Measurements from ENCODE around the gene RBM14.
A peak's percentile ranks its signal among the peaks of the same experiment; 100 is the strongest.
"Not testable (repeated sequence)": the region's sequence is repeated elsewhere in the genome, so short reads cannot be mapped to it uniquely, and the experiment has no call there.

The RBM14 gene

DNA sequence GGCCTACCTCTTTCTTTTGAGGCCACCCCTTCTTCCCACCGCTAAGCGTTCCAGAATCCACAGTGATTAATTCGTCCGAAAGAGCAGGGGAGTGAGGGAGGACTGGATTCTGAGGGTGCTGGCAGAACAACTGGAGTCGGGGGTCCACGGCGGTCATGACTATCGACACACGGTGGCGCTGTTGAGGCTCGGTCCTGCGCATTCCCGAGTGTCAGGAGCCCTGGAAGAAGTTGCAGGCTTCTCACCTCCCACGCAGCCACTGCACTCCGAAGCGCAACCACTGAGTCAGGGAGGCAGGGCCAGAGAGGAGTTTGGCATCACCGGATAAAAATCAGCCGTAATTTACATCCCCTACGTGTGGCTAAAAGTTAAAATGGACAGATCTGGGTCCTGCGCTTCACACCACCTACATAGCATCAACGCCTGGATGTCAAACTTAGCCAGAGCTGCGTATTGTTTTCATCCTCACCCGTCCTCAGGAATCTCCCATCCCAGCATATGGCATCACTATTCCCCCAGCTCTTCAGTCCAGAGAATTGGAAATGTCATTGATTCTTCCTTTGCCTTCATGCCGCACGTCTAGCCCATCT is 37.3 kb upstream of the RBM14 start:
- Histone ChIP-seq H2AFZ (ENCODE audit: low read depth, low read length, severe bottlenecking) (no peak overlapping the region), H3K79me2 (ENCODE audit: insufficient read depth, low read length) (no peaks in the 10 kb centered on the region), H3K4me2 (ENCODE audit: low read depth, low read length, poor library complexity, severe bottlenecking) (no peak overlapping the region), H3K9me3 (ENCODE audit: insufficient read depth, low read length) (peaks cover 5% of the 10 kb centered on the region; the same call in 1 of the 2 replicates), H3K27me3 (ENCODE audit: low read length) (no peaks in the 10 kb centered on the region), H3F3A (ENCODE audit: insufficient read depth) (no peaks in the 10 kb centered on the region), H3K27ac (ENCODE audit: low read depth, low read length) (no peak overlapping the region), H3K9me2 (replicated peaks; ENCODE audit: insufficient read depth, low read length) (no peaks in the 10 kb centered on the region), H4K20me1 (ENCODE audit: low read depth, low read length) (no peaks in the 10 kb centered on the region), H3K9ac (ENCODE audit: low read length) (no peak overlapping the region), H3K36me3 (ENCODE audit: low read length) (no peaks in the 10 kb centered on the region), H3K4me3 (ENCODE audit: insufficient read depth, low read length, poor library complexity, severe bottlenecking) (no peak overlapping the region)
- TF ChIP-seq, protein P1, sequence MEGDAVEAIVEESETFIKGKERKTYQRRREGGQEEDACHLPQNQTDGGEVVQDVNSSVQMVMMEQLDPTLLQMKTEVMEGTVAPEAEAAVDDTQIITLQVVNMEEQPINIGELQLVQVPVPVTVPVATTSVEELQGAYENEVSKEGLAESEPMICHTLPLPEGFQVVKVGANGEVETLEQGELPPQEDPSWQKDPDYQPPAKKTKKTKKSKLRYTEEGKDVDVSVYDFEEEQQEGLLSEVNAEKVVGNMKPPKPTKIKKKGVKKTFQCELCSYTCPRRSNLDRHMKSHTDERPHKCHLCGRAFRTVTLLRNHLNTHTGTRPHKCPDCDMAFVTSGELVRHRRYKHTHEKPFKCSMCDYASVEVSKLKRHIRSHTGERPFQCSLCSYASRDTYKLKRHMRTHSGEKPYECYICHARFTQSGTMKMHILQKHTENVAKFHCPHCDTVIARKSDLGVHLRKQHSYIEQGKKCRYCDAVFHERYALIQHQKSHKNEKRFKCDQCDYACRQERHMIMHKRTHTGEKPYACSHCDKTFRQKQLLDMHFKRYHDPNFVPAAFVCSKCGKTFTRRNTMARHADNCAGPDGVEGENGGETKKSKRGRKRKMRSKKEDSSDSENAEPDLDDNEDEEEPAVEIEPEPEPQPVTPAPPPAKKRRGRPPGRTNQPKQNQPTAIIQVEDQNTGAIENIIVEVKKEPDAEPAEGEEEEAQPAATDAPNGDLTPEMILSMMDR (IDR thresholded peaks at IDR 0.05; ENCODE audit: insufficient read depth, low read length, poor library complexity, severe bottlenecking) = peak; percentile 63
- TF ChIP-seq EZH2phosphoT487 (conservative IDR thresholded peaks at IDR 0.05; ENCODE audit: low read length) = no peak

DNA sequence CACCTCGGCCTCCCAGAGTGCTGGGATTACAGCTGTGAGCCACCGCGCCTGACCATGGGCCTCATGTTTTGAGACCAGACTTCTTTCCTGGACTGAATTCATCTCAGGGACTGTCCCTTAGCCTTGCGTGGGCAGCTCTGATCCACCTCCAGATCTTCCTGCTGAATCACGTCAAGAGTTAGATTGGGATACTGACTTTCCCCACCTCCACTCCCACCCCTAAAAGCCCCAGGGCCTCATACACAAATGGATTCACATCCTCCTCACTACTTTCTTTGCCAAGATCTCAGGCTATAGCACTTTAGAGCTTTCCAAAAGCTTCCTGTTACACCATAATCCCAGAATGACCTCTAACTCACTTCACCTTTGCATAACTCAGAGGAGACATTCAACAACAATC is 35.6 kb upstream of the RBM14 start:
- Histone ChIP-seq H3F3A (ENCODE audit: insufficient read depth) (no peaks in the 10 kb centered on the region), H3K27me3 (ENCODE audit: low read length) (no peaks in the 10 kb centered on the region), H3K9me2 (replicated peaks; ENCODE audit: insufficient read depth, low read length) (no peaks in the 10 kb centered on the region), H3K4me3 (ENCODE audit: insufficient read depth, low read length, poor library complexity, severe bottlenecking) (no peak overlapping the region), H3K79me2 (ENCODE audit: insufficient read depth, low read length) (no peaks in the 10 kb centered on the region), H3K36me3 (ENCODE audit: low read length) (no peaks in the 10 kb centered on the region), H4K20me1 (ENCODE audit: low read depth, low read length) (no peaks in the 10 kb centered on the region), H2AFZ (ENCODE audit: low read depth, low read length, severe bottlenecking) (no peak overlapping the region), H3K27ac (ENCODE audit: low read depth, low read length) (no peak overlapping the region), H3K9ac (ENCODE audit: low read length) (no peak overlapping the region), H3K9me3 (ENCODE audit: insufficient read depth, low read length) (peaks cover 5% of the 10 kb centered on the region; the same call in 1 of the 2 replicates), H3K4me2 (ENCODE audit: low read depth, low read length, poor library complexity, severe bottlenecking) (no peak overlapping the region)
- no peak for TF ChIP-seq EZH2phosphoT487 (conservative IDR thresholded peaks at IDR 0.05; ENCODE audit: low read length)
- TF ChIP-seq, protein P1 (IDR thresholded peaks at IDR 0.05; ENCODE audit: insufficient read depth, low read length, poor library complexity, severe bottlenecking) = no peak

DNA sequence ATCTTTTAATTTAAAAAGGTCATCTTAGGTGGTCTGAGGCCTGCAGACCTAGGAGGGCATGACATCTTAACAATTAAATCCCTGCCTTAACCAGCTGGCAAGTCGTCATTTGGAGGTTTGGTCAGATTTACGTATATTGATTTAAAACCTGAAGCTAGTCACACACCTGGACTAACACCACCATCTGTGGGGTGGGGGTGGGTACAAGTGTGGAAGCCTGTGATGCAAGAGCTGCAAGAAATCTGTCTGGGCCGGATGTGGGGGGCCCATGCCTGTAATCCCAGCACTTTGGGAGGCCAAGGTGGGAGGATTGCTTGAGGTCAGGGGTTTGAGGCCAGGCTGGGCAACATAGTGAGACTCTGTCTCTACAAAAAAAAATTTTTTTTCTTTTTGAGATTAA is 35.2 kb upstream of the RBM14 start:
- Histone ChIP-seq H2AFZ (ENCODE audit: low read depth, low read length, severe bottlenecking) (no peak overlapping the region), H3K9me3 (ENCODE audit: insufficient read depth, low read length) (peaks cover 5% of the 10 kb centered on the region; the same call in 1 of the 2 replicates), H3K9me2 (replicated peaks; ENCODE audit: insufficient read depth, low read length) (no peaks in the 10 kb centered on the region), H3K36me3 (ENCODE audit: low read length) (no peaks in the 10 kb centered on the region), H3K27ac (ENCODE audit: low read depth, low read length) (no peak overlapping the region), H4K20me1 (ENCODE audit: low read depth, low read length) (no peaks in the 10 kb centered on the region), H3K4me3 (ENCODE audit: insufficient read depth, low read length, poor library complexity, severe bottlenecking) (no peak overlapping the region), H3K9ac (ENCODE audit: low read length) (no peak overlapping the region), H3K27me3 (ENCODE audit: low read length) (no peaks in the 10 kb centered on the region), H3K79me2 (ENCODE audit: insufficient read depth, low read length) (no peaks in the 10 kb centered on the region), H3K4me2 (ENCODE audit: low read depth, low read length, poor library complexity, severe bottlenecking) (no peak overlapping the region), H3F3A (ENCODE audit: insufficient read depth) (no peaks in the 10 kb centered on the region)
- TF ChIP-seq, protein P1 (IDR thresholded peaks at IDR 0.05; ENCODE audit: insufficient read depth, low read length, poor library complexity, severe bottlenecking) = no peak
- no peak for TF ChIP-seq EZH2phosphoT487 (conservative IDR thresholded peaks at IDR 0.05; ENCODE audit: low read length)

DNA sequence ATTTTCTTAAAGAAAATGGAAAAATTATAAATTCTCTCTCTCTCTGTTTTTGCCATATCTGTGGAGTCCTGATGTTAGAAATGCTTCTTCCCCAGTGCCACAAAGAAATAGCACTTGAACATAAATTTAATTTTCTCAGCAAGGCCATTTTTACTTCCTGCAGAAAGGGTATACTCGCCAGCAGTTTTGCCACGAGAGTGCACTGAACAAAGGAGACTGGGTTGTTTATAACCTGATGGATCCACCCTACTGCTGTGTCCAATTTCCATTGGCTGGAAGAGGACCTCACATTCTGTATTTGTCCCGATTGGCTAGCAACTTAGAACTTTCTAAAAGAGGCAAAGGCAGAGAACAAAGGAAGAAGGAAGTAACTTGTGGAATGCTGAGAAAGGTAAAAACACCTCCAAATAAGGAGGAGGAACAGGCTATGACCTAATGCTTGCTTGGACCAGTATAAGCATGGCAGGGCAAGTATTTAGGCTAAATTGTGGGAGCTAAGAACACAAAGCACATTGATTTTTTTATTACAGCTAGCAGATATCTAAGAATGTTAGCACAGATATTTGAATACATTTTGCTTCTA is 33.8 kb upstream of the RBM14 start:
- not testable (repeated sequence) for H2AFZ ChIP-seq (ENCODE audit: low read depth, low read length, severe bottlenecking); H3K4me3 ChIP-seq (ENCODE audit: insufficient read depth, low read length, poor library complexity, severe bottlenecking); H3K9ac ChIP-seq (ENCODE audit: low read length); H3K27me3 ChIP-seq (ENCODE audit: low read length); H3K79me2 ChIP-seq (ENCODE audit: insufficient read depth, low read length); H3K36me3 ChIP-seq (ENCODE audit: low read length); H3K9me2 ChIP-seq (replicated peaks; ENCODE audit: insufficient read depth, low read length); H3K27ac ChIP-seq (ENCODE audit: low read depth, low read length); H3F3A ChIP-seq (ENCODE audit: insufficient read depth); H4K20me1 ChIP-seq (ENCODE audit: low read depth, low read length); H3K9me3 ChIP-seq (ENCODE audit: insufficient read depth, low read length); H3K4me2 ChIP-seq (ENCODE audit: low read depth, low read length, poor library complexity, severe bottlenecking)

DNA sequence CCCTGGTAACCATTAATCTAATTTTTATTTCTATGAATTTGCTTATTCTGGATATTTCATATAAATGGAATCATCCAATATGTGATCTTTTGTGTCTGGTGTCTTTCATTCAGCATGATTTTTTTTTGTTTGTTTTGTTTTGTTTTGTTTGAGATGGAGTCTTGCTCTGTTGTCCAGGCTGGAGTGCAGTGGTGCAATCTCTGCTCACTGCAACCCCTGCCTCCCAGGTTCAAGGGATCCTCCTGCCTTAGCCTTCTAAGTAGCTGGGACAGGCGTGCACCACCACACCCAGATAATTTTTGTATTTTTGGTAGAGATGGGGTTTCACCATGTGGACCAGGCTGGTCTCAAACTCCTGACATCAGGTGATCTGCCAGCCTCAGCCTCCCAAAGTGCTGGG is 31.0 kb upstream of the RBM14 start:
- not testable (repeated sequence) for H3K4me3 ChIP-seq (ENCODE audit: insufficient read depth, low read length, poor library complexity, severe bottlenecking); H3K9me2 ChIP-seq (replicated peaks; ENCODE audit: insufficient read depth, low read length); H3K79me2 ChIP-seq (ENCODE audit: insufficient read depth, low read length); H3K4me2 ChIP-seq (ENCODE audit: low read depth, low read length, poor library complexity, severe bottlenecking); H3K27me3 ChIP-seq (ENCODE audit: low read length); H3K9ac ChIP-seq (ENCODE audit: low read length); H3K27ac ChIP-seq (ENCODE audit: low read depth, low read length); H4K20me1 ChIP-seq (ENCODE audit: low read depth, low read length); H3K9me3 ChIP-seq (ENCODE audit: insufficient read depth, low read length); H2AFZ ChIP-seq (ENCODE audit: low read depth, low read length, severe bottlenecking); H3K36me3 ChIP-seq (ENCODE audit: low read length); H3F3A ChIP-seq (ENCODE audit: insufficient read depth)

Data from SU-DHL-6 (cell line).